ENCODE data around the gene DHRS7B.

GRCh38 chr17:21089145-21089544 is 37.6 kb upstream of the DHRS7B start:
- TF ChIP-seq GATA3 (IDR thresholded peaks at IDR 0.05; ENCODE audit: low read depth, low read length), result no peak
- no peak for TF ChIP-seq GATA2 (IDR thresholded peaks at IDR 0.05; ENCODE audit: low read depth, low read length)

All from SH-SY5Y (cell line).